VCaP (cell line): ENCODE data around the gene MRPL45.

Experiments
- H3K27ac ChIP-seq: fragments of 450-650 bp; 2 replicates; pipeline ENCODE4 v1.5.1; 2017
- CTCF ChIP-seq: fragments of 450-650 bp; conservative IDR thresholded peaks from 2 replicates; pipeline ENCODE4 v1.5.1; 2017; ENCODE audit warnings: mild to moderate bottlenecking, moderate library complexity

The MRPL45 gene

GRCh38 chr17:38326996-38327792 lies 30.2 kb downstream of the MRPL45 start:
- TF ChIP-seq CTCF, result no peak
- H3K27ac ChIP-seq, result peak overlapping the region; percentile 88

GRCh38 chr17:38327936-38328335 lies 31.0 kb downstream of the MRPL45 start:
- peak overlapping the region; percentile 88 for H3K27ac ChIP-seq
- TF ChIP-seq CTCF, result no peak

GRCh38 chr17:38328620-38329019 lies 31.7 kb downstream of the MRPL45 start:
- TF ChIP-seq CTCF, result no peak
- H3K27ac ChIP-seq, result peak overlapping the region; percentile 88

GRCh38 chr17:38329284-38329683 lies 32.3 kb downstream of the MRPL45 start:
- peak overlapping the region; percentile 88 for H3K27ac ChIP-seq
- no peak for TF ChIP-seq CTCF

- TF ChIP-seq CTCF, result no peak
- H3K27ac ChIP-seq, result peak overlapping the region; percentile 88
These were observed 33.1 kb downstream of the MRPL45 start for GRCh38 chr17:38329808-38330730.

- H3K27ac ChIP-seq, result no peak overlapping the region
- no peak for TF ChIP-seq CTCF
These were observed 34.0 kb downstream of the MRPL45 start for GRCh38 chr17:38330941-38331411.

- TF ChIP-seq CTCF, result no peak
These were observed 35.8 kb downstream of the MRPL45 start for GRCh38 chr17:38332735-38333134.

More at GRCh38 chr17:38332735-38333134, 35.8 kb downstream of the MRPL45 start:
- no peak overlapping the region for H3K27ac ChIP-seq
